Mesenteric fat pad (tissue), 1 donor: ENCODE results near the gene DISC1. TPM values are rescaled to one million over a fixed set of nuclear protein-coding genes. Genes with fewer than 3 reads are reported as not detected.

Source experiments
- DNase-seq: peaks from one replicate; pipeline ENCODE4 v3.0.0-alpha.2; 2020; ENCODE audit warnings: low spot score
- total RNA-seq: library from RNA; stranded (reverse); fragmentation: NEBNext Ultra II Directional; extraction: Animal tissue kit (Norgen Biotek cat#: 25700); gene quantifications from one replicate; pipeline ENCODE4 v1.2.1, GENCODE V29; 2021
- donor health status: DM: yes; HTN: yes; CAD: no.

DISC1 gene
- total RNA-seq, 1 donor from 2014 or later = 13.0 TPM

- no peak for DNase-seq
These were observed 180.3 kb downstream of the DISC1 start for GRCh38 chr1:231806623-231807495.

DNA sequence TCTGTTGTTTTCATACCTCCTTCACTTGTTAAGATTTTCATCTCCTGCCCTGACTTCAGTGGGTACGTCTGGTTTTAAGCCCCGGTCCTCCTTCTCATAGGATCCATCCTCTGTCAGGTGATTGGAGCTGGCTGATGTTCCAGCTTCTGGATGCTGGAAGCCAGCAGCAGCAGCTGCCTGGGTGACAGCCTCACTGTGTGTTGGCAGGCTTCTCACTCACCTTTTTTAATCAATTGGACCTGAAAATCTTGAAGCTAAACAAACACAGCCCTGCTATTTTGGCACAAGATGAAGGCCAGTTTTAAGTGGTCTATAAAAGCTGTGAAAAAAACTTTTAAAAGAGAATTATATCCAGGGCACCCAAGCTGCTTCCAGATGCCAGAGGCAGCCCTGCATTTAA, 181.0 kb downstream of the DISC1 start:
- no peak for DNase-seq

GRCh38 chr1:231808116-231808515, 181.5 kb downstream of the DISC1 start:
- DNase-seq = no peak

GRCh38 chr1:231808990-231809389, 182.4 kb downstream of the DISC1 start:
- no peak for DNase-seq

DNA sequence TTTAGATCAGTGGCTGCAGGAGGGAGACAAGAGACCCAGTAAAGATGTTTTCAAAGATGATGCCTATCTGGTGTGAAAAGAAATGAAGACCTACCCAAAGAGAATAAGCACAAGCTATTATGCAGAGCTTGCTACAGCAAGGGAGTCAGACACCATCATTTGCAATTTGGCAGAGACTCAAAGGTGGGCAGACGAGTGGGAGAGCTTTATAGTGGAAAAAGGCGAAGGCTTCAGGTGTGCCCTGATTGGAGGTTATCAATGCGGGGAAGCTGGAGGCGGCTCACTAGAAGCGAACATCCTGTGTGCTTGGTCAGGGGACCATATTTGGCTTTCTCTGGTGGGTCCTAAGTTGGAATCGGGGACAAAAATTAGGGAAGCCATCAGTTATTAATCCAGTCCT, 183.8 kb downstream of the DISC1 start:
- DNase-seq = no peak

DNA sequence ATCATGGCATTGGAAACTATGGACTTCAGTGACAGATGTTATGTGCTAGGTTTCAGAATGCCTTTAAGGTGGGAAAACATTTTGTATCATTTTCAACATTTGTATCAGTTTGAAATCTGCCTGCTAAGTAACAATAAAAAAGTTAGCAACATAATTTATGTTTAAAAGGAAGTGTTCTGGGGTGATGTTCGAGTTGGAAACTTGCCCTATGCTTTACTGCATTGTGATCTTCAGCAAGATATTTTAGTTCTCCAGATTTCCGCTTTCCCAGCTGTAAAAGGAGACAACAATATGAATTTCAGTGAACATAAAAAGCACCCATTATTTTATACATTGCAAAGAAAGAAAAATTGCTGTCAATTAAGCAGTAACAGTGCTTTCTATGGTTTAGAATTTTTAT, 187.4 kb downstream of the DISC1 start:
- DNase-seq = no peak

DNA sequence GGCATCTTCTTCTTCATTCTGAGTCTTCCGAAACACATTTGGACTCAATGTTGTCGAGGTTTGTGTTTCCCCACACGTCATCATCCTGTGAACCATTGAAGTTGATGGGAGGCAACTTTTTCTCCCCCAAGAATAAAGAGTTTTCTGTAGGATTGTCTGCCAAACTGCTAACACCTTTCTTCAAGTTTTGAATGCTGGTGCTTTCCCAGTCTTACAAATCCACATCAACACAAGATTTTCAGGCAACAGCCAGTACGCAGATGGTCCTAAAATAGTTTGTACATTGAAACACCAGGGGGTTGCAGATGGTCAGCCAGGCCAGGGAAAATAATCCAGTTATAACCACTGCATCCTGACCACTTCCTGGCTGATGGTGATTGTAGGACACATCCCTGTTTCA, 187.9 kb downstream of the DISC1 start:
- no peak for DNase-seq

GRCh38 chr1:231817801-231818200, 191.2 kb downstream of the DISC1 start:
- DNase-seq = no peak

GRCh38 chr1:231818337-231818736, 191.7 kb downstream of the DISC1 start:
- no peak for DNase-seq

DNA sequence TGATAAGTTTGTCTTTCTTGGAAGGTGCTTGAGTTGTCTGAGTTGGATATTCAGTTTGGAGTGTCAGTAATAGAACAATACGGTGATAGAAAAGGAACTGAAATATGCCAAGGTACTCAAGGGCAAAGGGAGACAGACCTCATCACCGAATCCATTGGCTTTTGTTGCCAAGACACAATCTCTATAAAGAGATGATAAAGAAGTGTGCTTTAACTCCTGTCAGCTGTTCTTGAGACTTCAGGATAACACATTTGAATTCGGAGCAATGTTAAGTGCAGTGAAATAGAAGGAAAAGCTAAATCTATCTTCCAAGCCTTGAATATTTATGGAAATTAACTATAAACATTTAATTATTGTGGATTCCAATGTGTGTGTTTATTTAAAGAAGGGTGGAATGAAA, 194.7 kb downstream of the DISC1 start:
- DNase-seq = no peak

GRCh38 chr1:231822041-231822440, 195.5 kb downstream of the DISC1 start:
- DNase-seq = no peak

- DNase-seq = no peak
These were observed 200.0 kb downstream of the DISC1 start for GRCh38 chr1:231826566-231826965.

DNA sequence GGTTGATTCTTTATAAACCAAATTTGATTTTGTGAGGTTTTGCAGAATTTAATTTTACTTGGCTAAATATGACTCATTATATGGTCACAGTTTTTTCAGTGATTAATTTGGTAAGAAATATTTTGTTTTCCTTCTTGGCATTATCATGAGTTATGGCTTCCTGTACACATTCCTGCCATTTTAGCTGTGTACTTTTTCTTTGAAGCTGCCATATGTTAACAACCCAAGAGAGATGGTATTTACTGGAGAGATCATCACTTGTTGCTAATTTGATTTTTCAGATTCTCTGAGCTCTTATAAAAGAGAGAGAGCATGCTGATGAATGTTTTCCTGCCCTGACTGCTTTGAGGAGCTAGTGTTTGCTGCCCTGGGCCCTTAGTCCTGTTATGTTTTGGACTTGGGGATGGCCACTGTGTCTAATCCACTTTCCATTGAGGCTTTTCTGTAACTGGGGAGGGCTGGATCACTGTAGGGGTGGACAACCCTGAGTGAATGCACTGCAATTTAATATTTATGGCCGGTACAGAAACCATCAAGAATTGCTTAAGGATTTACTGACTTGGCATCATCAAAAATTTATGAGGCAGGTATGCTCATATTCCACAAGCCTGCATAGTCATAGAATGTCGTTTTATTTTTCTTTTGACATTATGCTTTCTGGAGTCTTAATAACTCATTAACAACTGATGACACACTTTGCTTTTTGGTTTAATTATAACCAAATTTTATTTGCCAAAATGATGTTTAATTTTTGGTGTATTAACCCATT, 200.9 kb downstream of the DISC1 start:
- DNase-seq = no peak

- no peak for DNase-seq
These were observed 201.8 kb downstream of the DISC1 start for GRCh38 chr1:231828182-231828920.

GRCh38 chr1:231829332-231829731, 202.7 kb downstream of the DISC1 start:
- no peak for DNase-seq

- no peak for DNase-seq
These were observed 209.8 kb downstream of the DISC1 start for GRCh38 chr1:231836227-231836893.

DNA sequence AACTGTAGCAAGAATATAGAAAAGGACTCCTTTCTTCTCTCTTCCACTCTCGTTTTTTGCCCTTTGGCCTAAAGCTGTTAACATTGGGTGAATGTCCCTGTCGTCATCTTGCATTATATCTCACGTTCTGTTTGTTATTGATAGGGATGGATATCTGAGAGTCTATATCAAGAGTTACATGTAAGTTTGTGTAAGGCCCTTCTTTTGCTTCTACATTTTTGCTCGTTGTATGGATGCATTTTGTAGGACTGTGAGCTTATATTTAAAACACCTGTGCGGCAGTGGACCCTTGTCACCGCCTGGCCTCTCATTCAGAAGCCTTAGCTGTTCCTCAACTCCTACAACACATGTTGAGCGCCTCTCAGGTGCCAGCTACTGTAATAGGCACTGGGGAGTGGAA, 211.9 kb downstream of the DISC1 start:
- DNase-seq = no peak

DNA sequence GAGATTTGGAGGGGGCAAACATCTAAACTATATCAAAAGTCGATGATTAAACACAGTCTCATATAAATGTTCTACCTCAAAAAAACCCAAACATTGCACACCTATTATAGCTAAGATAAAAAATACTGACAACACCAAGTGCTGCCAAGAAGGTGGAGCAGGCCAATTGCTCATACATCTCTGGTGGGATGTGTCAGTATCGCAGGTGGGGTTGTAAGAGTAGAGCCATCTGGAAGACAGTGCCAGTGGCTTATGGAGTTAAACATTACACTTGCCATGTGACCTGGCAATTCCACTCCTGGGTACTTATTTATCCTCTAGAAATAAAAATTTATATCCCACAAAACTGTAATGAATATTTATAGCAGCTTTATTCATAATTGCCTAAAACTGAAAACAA, 213.4 kb downstream of the DISC1 start:
- no peak for DNase-seq

DNA sequence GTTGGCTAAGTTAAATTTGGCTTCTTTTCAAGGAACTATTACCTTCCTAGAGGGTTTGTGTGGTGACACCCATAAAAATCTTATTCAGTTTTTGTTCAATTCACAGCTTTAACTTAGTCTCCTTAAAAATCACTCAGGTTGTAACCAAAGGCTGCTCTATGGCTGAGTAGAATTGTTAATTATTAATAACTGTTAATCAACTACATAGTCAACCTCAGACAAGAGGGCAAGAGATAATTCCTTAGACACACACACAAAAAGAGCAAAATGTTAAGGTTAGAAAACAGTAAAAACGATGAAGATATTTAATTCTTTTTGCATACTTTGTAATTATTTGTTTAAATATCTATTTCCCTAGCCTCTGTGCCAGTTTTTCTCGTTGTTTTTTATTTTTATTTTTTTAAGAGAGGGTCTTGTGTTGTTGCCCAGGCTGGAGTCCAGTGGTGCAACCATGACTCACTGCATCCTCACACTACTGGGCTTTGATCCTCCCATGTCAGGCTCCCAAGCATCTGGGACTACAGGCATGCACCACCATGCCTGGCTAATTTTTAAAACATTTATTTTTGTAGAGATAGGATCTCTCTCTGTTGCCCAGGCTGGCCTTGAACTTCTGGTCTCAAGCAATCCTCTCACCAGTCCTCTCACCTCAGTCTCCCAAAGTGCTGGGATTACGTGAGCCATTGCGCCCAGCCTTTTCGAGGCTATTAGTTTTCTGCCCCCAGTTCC, 215.2 kb downstream of the DISC1 start:
- DNase-seq = no peak

GRCh38 chr1:231842441-231842840, 215.9 kb downstream of the DISC1 start:
- DNase-seq = no peak
